GM12891 (cell line): ENCODE measurements around the gene EXTL1.
A peak's percentile ranks its signal among the peaks of the same experiment; 100 is the strongest.

ENCODE experiments used
- DNase-seq: peaks from one replicate; pipeline ENCODE4 v3.0.0; 2011; ENCODE audit warnings: low spot score; ENCODE audit not compliant: insufficient read length
- FAIRE-seq: peaks from 2 replicates; lab custom pipeline; 2011; peaks lifted over from hg19 to GRCh38; lab: Jason Lieb, UNC
- PAX5 ChIP-seq: IDR thresholded peaks from 2 replicates; pipeline ENCODE4 v1.6.1; 2011; ENCODE audit warnings: low read length, moderate library complexity, mild to moderate bottlenecking; ENCODE audit not compliant: insufficient read depth, severe bottlenecking
- POLR2A ChIP-seq: IDR thresholded peaks from 2 replicates; pipeline ENCODE4 v1.6.1; 2011; ENCODE audit warnings: low read depth, low read length, control low read depth
- POLR2AphosphoS5 ChIP-seq: IDR thresholded peaks from 2 replicates; pipeline ENCODE4 v1.6.1; 2011; ENCODE audit warnings: low read depth, low read length, control low read depth
- POU2F2 ChIP-seq: IDR thresholded peaks from 2 replicates; pipeline ENCODE4 v1.6.1; 2011; ENCODE audit warnings: low read depth, mild to moderate bottlenecking, control low read depth, low read length, moderate library complexity
- SPI1 ChIP-seq: IDR thresholded peaks from 2 replicates; pipeline ENCODE4 v1.6.1; 2011; ENCODE audit warnings: low read depth, low read length, control low read depth
- TAF1 ChIP-seq: IDR thresholded peaks from 2 replicates; pipeline ENCODE4 v1.6.1; 2011; ENCODE audit warnings: low read depth, low read length, control low read depth

The EXTL1 gene

DNA sequence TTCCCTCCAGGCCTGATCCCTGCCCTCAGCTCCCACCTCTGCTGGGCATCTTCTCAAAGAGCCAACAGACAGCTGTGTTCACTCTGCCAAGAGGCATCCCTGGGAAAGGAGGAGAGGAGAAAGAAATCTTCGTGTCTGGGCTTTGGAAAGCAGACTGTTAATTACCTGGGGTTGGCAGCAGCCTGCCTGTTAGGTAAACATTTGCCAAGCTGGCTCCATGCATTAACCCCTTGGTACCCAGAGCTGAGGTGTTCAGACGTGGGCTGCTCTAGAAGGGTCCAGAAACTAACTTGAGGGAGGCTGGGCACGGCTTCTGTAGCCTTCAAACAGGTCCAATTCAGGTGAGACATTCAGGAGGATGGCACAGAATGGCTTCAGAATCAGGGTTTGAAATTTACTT lies 8.7 kb upstream of the EXTL1 start:
- TF ChIP-seq POU2F2 (no peak), PAX5 (no peak), POLR2A (no peak), SPI1 (no peak), POLR2AphosphoS5 (no peak), TAF1 (no peak)
- no peak for DNase-seq

DNA sequence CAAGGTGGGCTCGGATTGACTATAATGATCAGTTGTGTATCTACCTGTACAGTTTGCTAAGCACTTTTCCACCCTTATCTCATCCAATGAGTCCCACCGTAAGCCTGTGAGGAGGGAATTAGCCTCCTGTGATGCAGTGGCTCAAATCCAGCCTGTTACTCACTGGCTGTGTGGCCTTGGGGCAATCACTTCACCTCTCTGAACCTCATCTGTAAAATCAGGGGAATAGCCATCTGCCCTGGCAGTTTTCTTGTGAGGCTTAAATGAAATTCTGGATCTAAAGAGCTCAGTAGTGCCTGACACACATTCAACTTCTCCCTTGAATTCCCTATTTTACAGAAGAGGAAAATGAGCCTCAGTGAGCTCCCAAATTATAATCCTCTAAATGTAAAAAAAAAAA lies 7.4 kb upstream of the EXTL1 start:
- no peak for FAIRE-seq
- TF ChIP-seq POU2F2, result no peak
- no peak for TF ChIP-seq SPI1
- no peak for TF ChIP-seq TAF1
- no peak for TF ChIP-seq POLR2AphosphoS5
- TF ChIP-seq POLR2A, result no peak
- TF ChIP-seq PAX5, result no peak
- DNase-seq, result no peak

More for the DNA sequence above, 8.7 kb upstream of the EXTL1 start:
- FAIRE-seq, result no peak

DNA sequence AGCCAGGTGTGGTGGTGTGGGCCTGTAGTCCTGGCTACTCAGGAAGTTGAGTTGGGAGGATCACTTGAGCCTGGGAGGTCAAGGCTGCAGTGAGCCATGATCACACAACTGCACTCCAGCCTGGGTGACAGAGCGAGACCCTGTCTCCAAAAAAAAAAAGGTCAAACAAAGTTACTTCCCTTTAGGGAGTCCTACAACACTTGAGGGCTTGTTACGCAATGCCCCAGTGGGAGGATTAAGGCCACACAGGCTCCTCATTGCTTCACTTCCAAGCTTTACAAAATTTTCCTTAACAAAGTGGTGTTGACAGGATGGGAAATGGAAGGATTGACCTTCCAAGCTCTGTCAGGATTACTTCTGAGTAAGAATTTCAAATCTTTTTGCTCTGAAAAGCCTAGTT lies 6.2 kb upstream of the EXTL1 start:
- no peak for DNase-seq
- no peak for FAIRE-seq
- TF ChIP-seq POU2F2 (no peak), POLR2AphosphoS5 (no peak), TAF1 (no peak), SPI1 (no peak), POLR2A (no peak), PAX5 (no peak)

DNA sequence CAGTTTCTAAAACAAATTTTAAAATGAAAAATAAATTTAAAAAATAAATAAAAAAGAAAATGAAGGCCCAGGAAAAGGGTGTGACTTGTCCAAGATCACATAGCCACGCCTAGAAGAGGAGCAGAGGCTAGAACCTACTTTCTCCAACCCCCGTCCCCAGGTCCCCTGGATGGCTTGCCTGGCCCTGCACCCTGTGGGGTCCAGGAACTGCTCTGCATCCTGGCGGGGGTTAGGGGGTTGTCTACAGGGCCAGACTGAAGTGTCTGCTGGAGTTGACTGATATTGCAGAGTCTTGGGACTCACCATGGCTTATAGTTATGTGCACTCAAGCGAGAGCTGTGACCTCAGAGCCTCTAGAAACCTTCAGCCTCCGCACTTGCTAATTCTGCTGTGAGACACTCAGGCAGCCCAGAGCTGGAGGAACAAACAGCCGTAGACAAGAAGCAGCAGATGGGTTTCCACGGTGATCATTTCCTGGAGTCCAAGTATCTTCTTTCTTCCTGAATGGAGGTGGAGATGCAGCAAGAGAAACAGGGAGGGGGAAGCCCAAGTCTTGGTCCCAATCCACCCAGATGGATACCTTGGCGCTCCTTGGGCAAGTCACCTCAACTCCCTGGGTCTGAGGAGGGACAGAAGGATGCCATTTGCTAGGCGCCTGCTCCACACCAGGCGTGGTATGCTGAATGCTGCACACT lies 5.2 kb upstream of the EXTL1 start:
- TF ChIP-seq SPI1, result no peak
- no peak for TF ChIP-seq POLR2AphosphoS5
- TF ChIP-seq TAF1, result no peak
- TF ChIP-seq POU2F2, result no peak
- peak; percentile 91 for TF ChIP-seq PAX5
- no peak for TF ChIP-seq POLR2A
- peak; percentile 86 for FAIRE-seq
- no peak for DNase-seq

DNA sequence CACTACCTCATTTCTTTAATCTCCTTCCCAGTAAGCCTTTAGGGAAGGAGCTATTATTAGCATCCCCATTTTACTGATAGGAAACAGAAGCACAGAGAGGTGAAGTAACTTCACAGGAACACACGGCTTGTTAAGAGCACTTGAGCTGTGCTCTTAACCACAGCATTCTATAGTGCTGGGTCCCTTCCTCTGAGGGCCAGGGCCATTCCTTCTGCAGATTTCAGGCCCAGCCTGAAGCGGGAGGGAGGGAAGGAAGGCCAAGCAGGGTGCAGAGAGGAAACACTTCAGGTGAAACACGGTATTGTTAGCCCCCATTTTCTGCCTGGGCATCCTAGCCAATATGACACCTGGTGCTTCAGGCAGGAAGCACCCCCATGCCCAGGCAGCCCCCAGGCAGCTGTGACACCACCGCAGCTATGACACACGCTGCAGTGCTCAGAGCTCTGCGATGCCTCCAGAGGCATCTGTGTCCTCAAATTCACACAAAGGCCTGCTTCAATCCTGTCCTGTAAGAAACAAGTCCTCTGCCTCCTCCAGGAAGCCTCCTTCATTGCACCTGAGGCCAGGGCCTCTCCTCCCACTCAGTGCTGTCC lies 4.5 kb upstream of the EXTL1 start:
- TF ChIP-seq SPI1 (no peak), POU2F2 (no peak), PAX5 (no peak), POLR2A (no peak), TAF1 (no peak), POLR2AphosphoS5 (no peak)
- DNase-seq, result no peak
- no peak for FAIRE-seq

DNA sequence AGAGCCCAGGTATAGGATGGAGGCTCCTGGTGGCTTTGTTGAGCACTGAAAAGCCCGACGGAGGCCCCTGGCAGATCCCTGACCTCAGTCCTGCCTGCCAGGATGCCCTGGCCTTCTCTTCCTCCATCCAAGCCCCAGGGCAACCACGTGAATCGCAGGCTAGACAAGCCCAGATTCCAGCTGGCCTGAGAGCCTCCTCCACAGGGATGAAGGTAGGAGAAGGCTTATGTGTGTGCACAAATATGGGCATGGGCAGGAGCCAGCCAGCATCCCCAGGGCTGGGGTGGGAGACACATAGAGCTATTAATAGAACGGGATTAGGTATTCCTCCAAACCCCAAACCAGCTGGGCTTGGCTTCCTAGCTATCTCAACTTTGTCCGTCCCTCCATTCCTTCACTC lies 4.0 kb upstream of the EXTL1 start:
- TF ChIP-seq POLR2A, result no peak
- no peak for TF ChIP-seq POLR2AphosphoS5
- TF ChIP-seq PAX5, result no peak
- no peak for TF ChIP-seq SPI1
- no peak for TF ChIP-seq TAF1
- no peak for TF ChIP-seq POU2F2
- FAIRE-seq (no peak), DNase-seq (no peak)

DNA sequence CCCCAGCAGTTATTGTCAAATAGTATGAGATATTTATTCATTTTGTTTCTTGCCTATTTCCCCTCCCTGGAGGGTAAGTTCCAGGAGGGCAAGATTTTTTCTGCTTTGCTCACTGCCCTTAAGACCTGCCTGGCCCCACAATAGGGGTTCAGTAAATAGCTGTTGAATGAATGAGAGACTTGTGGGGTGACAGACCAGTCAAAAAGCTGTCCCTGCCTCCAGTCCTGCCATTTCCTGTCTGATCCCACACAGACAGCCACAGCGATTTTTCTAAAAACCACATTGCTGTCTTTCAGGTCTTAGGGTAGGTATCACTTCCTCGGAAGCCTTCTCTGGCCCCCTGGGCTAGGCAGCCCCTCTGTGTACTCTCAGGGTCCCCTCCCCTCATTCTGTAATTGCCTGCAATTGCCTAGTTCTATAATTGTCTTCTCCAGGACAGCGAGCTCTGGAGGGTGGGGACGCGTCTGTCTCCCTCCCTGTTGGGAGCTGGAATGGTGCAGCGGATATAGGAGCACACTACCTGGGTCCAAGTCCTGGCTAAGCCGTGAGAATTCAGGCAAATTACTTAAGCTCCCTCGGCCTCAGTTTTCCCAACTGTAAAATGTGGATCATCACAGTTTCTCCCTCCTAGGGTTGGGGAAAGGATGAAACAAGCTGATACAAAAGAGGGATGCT lies 1.8 kb upstream of the EXTL1 start:
- FAIRE-seq, result peak; percentile 86

DNA sequence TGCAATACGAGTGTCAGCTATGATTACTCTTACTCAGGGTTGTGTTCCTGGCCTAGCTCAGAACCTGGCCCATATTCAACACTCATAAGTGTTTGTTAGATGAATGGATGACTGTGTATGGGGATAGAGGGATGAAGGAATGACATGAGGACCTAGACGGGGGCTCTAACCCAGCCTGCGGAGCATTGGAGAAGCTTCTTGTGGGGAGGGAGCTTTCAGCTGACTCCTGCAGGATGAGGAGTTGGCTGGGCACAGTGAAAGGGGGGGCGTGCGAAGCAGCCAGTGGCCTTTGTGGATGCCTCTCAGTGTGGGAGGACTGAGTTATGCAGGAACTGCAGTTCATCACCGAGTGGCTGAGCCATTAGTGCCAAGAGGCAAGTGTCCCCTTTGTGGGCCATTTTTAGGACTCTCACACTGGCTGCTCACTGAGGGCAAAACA lies 1.2 kb upstream of the EXTL1 start:
- no peak for TF ChIP-seq POLR2A
- TF ChIP-seq POU2F2, result peak; percentile 47; the same call in 1 of the 2 replicates
- FAIRE-seq (no peak), DNase-seq (no peak)

More for the DNA sequence above, 1.8 kb upstream of the EXTL1 start:
- no peak for TF ChIP-seq PAX5
- no peak for TF ChIP-seq POU2F2
- no peak for TF ChIP-seq TAF1
- no peak for TF ChIP-seq POLR2A
- peak; percentile 79 for TF ChIP-seq SPI1
- no peak for TF ChIP-seq POLR2AphosphoS5
- DNase-seq, result no peak

DNA sequence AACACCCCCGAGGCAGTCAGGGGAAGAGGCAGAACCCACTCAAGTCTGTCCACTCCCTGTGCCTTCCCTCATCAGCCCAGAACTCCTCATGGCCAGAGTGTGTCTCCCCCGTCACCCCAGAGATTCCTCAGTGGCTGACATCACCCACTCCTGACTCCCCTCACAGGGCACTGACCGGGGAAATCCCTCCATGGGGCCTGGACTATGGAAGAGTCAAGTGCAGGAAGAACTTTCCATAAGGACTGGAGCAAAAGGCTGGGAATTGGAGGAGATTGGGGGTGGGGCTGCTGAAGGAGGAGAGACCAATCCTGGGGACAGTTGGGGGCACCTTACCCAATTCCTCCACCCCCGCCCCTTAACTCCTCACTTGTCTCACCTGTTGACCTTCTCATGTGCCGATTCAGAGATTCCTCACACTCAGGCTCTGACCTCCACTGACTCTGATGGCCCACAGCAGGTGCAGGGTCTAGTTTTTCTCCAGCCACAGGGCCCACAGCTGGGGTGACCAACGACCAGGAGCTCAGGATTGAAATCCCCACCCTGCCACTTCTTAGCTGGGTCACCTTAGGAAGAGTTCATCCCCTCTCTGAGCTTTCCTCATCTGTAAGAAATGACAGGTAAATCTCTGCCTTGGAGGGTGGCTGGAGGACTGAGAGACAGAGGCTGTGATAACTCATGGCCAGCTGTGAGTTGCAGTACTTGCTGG lies 481 bp upstream of the EXTL1 start:
- TF ChIP-seq PAX5, result no peak
- no peak for TF ChIP-seq POLR2A
- no peak for TF ChIP-seq POLR2AphosphoS5
- TF ChIP-seq SPI1, result no peak
- no peak for TF ChIP-seq TAF1
- TF ChIP-seq POU2F2, result no peak
- DNase-seq (no peak), FAIRE-seq (peak; percentile 63)

DNA sequence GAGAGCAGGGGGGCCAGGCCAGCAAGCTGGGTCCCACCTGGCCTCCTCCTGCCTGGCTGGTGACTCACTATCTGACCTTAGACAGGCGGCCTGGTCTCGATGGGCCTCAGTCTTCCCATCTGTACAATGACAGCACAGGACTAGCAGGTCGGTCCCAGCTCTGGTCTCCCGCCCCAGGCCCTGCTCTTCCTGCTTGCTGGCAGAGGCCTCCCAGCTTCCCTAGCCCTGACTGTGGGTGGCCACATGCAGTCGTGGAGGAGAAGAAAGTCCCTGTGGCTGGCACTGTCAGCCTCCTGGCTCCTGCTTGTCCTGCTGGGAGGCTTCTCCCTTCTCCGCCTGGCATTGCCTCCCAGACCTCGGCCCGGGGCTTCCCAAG lies 817 bp downstream of the EXTL1 start:
- FAIRE-seq (no peak), DNase-seq (no peak)
- no peak for TF ChIP-seq POLR2AphosphoS5
- TF ChIP-seq POLR2A, result no peak
- no peak for TF ChIP-seq PAX5
- TF ChIP-seq SPI1, result no peak
- TF ChIP-seq TAF1, result no peak
- TF ChIP-seq POU2F2, result no peak
